CD8-positive, alpha-beta memory T cell (primary cell): Measurements from ENCODE around the gene FOSL1. TPM values are rescaled to one million over a fixed set of nuclear protein-coding genes. Genes with fewer than 3 reads are reported as not detected.

Source experiments
- CTCF ChIA-PET: fragments of 350-600 bp; sonication (Branson Sonifier 250); formaldehyde crosslinking; loops from one replicate; lab custom pipeline; 2021; ENCODE audit warnings: antibody characterized with exemption; lab: Charles Lee
- POLR2A ChIA-PET: fragments of 350-600 bp; sonication (Branson Sonifier 250); formaldehyde crosslinking; loops from one replicate; lab custom pipeline; 2021; ENCODE audit warnings: antibody characterized with exemption; lab: Charles Lee
- DNase-seq, 5 donors: peaks; one replicate each; pipeline versions ENCODE4 v3.0.0 to v3.0.0-alpha.2; 2020 to 2022; ENCODE audit warnings: mixed read lengths in 1 of 5
- H3K27ac ChIP-seq: one replicate; pipeline ENCODE4 v1.7.0; 2013; ENCODE audit warnings: low read depth, mild to moderate bottlenecking, low read length, moderate library complexity
- H3K27me3 ChIP-seq: 2 replicates; pipeline ENCODE4 v1.7.0; 2013; ENCODE audit warnings: low read length, mild to moderate bottlenecking; ENCODE audit not compliant: insufficient read depth, poor library complexity, severe bottlenecking
- H3K36me3 ChIP-seq: 2 replicates; pipeline ENCODE4 v1.7.0; 2013; ENCODE audit warnings: mild to moderate bottlenecking, low read length, moderate library complexity; ENCODE audit not compliant: insufficient read depth
- H3K4me1 ChIP-seq: 2 replicates; pipeline ENCODE4 v1.7.0; 2013; ENCODE audit warnings: mild to moderate bottlenecking, low read length, moderate library complexity; ENCODE audit not compliant: insufficient read depth
- H3K4me3 ChIP-seq: 2 replicates; pipeline ENCODE4 v1.7.0; 2013; ENCODE audit warnings: mild to moderate bottlenecking, low read length
- H3K9me3 ChIP-seq: 2 replicates; pipeline ENCODE4 v1.7.0; 2013; ENCODE audit warnings: mild to moderate bottlenecking, low read length
- H3K27ac Mint-ChIP-seq, 8 donors: one replicate each; pipeline ENCODE4 v1.8.0; 2020 to 2021; ENCODE audit warnings: mixed read lengths in 8 of 8, mild to moderate bottlenecking in 6 of 8, inconsistent platforms in 3 of 8, moderate library complexity in 3 of 8
- H3K27me3 Mint-ChIP-seq, 2 donors: one replicate each; pipeline ENCODE4 v1.8.0; 2020 to 2021; ENCODE audit warnings: mixed read lengths in 2 of 2, mild to moderate bottlenecking in 1 of 2, moderate library complexity in 1 of 2
- H3K36me3 Mint-ChIP-seq, 3 donors: one replicate each; pipeline ENCODE4 v1.8.0; 2020 to 2021; ENCODE audit warnings: mixed read lengths in 3 of 3, inconsistent platforms in 1 of 3, mild to moderate bottlenecking in 1 of 3
- H3K4me1 Mint-ChIP-seq, 3 donors: one replicate each; pipeline ENCODE4 v1.8.0; 2020 to 2021; ENCODE audit warnings: mixed read lengths in 3 of 3, inconsistent platforms in 1 of 3, mild to moderate bottlenecking in 1 of 3
- H3K4me3 Mint-ChIP-seq, 7 donors: one replicate each; pipeline ENCODE4 v1.8.0; 2020 to 2021; ENCODE audit warnings: mixed read lengths in 7 of 7, mild to moderate bottlenecking in 6 of 7, moderate library complexity in 4 of 7, inconsistent platforms in 2 of 7
- H3K9me3 Mint-ChIP-seq, 5 donors: one replicate each; pipeline ENCODE4 v1.8.0; 2020 to 2022; ENCODE audit warnings: mixed read lengths in 5 of 5, mild to moderate bottlenecking in 3 of 5, moderate library complexity in 2 of 5, inconsistent platforms in 1 of 5
- polyA plus RNA-seq: library from polyadenylated mRNA; unstranded; fragments of 300-500 nt; fragmentation: Illumina TruSeq; gene quantifications from one replicate; pipeline ENCODE4 v1.2.3, GENCODE V29; 2021
- total RNA-seq, 2 experiments: library from RNA; stranded (reverse); gene quantifications; one replicate each; pipeline ENCODE4 v1.2.3, GENCODE V29; 2021

FOSL1 gene
- total and polyA plus RNA-seq, 3 experiments from 2014 or later = 0.51 to 26.9 (median 26.4) TPM

- Histone ChIP-seq H3K27ac (peak overlapping the region; percentile 25), H3K27me3 (peaks cover 6% of the 10 kb centered on the region), H3K9me3 (no peaks in the 10 kb centered on the region), H3K4me1 (peaks cover 24% of the 10 kb centered on the region), H3K4me3 (no peak overlapping the region), H3K36me3 (no peaks in the 10 kb centered on the region)
- ChIA-PET CTCF (interaction anchor here (1.4 to 2.1 kb wide), 2 partner anchors 19 kb away, joined by 3 to 9 read pairs; no protein-coding TSS in a partner anchor), POLR2A (no interaction called here)
- Mint-ChIP-seq H3K9me3 (no peaks in the 10 kb centered on the region), H3K4me3 (no peak overlapping the region), H3K4me1 (peaks cover 6 to 13% (median 6%) of the 10 kb centered on the region in 3 donors), H3K36me3 (no peaks in the 10 kb centered on the region), H3K27me3 (peaks cover 0 to 5% of the 10 kb centered on the region in 2 donors), H3K27ac (peak overlapping the region in 2 of 8 donors; percentile 15 to 64)
- DNase-seq = no peak
Measured at GRCh38 chr11:65903068-65903481, 2.9 kb upstream of the FOSL1 start.

GRCh38 chr11:65900899-65901180, 652 bp upstream of the FOSL1 start:
- DNase-seq = no peak
- H3K36me3 ChIP-seq = no peaks in the 10 kb centered on the region
- H3K4me1 ChIP-seq = peaks cover 24% of the 10 kb centered on the region
- H3K4me1 Mint-ChIP-seq = peaks cover 6 to 13% (median 7%) of the 10 kb centered on the region in 3 donors
- H3K36me3 Mint-ChIP-seq = no peaks in the 10 kb centered on the region
- H3K27me3 Mint-ChIP-seq = no peaks in the 10 kb centered on the region
- CTCF ChIA-PET = interaction anchor here (1.0 to 5.9 kb wide), 5 partner anchors 11 to 167 kb away, joined by 3 to 79 read pairs (median 6); partner anchors contain the start of genes CCDC85B, FIBP and MUS81
- POLR2A ChIA-PET = interaction anchor here (0.7 to 3.7 kb wide), 3 partner anchors 10 to 18 kb away, joined by 3 to 32 read pairs (median 5); partner anchors contain the start of genes C11orf68, CCDC85B and FIBP
- H3K9me3 Mint-ChIP-seq = no peaks in the 10 kb centered on the region
- H3K4me3 Mint-ChIP-seq = peak overlapping the region in 6 of 7 donors; percentile 52 to 83 (median 60)
- H3K27ac Mint-ChIP-seq = peak overlapping the region in 7 of 8 donors; percentile 35 to 92 (median 88)
- peaks cover 6% of the 10 kb centered on the region for H3K27me3 ChIP-seq
- no peak overlapping the region for H3K4me3 ChIP-seq
- H3K9me3 ChIP-seq = no peaks in the 10 kb centered on the region
- H3K27ac ChIP-seq = no peak overlapping the region

- peaks cover 6% of the 10 kb centered on the region for H3K27me3 ChIP-seq
- CTCF ChIA-PET = interaction anchor here (2.7 to 5.9 kb wide), 2 partner anchors 10 to 15 kb away, joined by 13 to 79 read pairs; partner anchors contain the start of genes CCDC85B and FIBP
- no peaks in the 10 kb centered on the region for H3K27me3 Mint-ChIP-seq
- H3K27ac ChIP-seq = peak overlapping the region; percentile 62
- peak overlapping the region; percentile 50 for H3K4me3 ChIP-seq
- DNase-seq = peak in 4 of 5 donors; percentile 36 to 75 (median 60)
- H3K36me3 Mint-ChIP-seq = no peaks in the 10 kb centered on the region
- H3K27ac Mint-ChIP-seq = peak overlapping the region in 4 of 8 donors; percentile 23 to 83 (median 50)
- H3K9me3 Mint-ChIP-seq = no peaks in the 10 kb centered on the region
- POLR2A ChIA-PET = interaction anchor here (1.3 to 3.7 kb wide), 3 partner anchors 9 to 40 kb away, joined by 3 to 32 read pairs (median 5); partner anchors contain the start of gene CCDC85B
- H3K9me3 ChIP-seq = no peaks in the 10 kb centered on the region
- peaks cover 24% of the 10 kb centered on the region for H3K4me1 ChIP-seq
- H3K4me1 Mint-ChIP-seq = peaks cover 10 to 13% (median 13%) of the 10 kb centered on the region in 3 donors
- H3K36me3 ChIP-seq = no peaks in the 10 kb centered on the region
- H3K4me3 Mint-ChIP-seq = peak overlapping the region in 6 of 7 donors; percentile 19 to 61 (median 52)
Measured at GRCh38 chr11:65899356-65900124, 648 bp downstream of the FOSL1 start.

- H3K27ac Mint-ChIP-seq = peak overlapping the region in 5 of 8 donors; percentile 32 to 90 (median 74)
- POLR2A ChIA-PET = interaction anchor here (1.1 to 3.7 kb wide), 4 partner anchors 8 to 39 kb away, joined by 3 to 32 read pairs (median 4); partner anchors contain the start of gene CCDC85B
Measured at GRCh38 chr11:65898656-65899355, 1.4 kb downstream of the FOSL1 start.

GRCh38 chr11:65897020-65897471, 3.1 kb downstream of the FOSL1 start:
- no peaks in the 10 kb centered on the region for H3K27me3 Mint-ChIP-seq
- ChIA-PET POLR2A (no interaction called here), CTCF (interaction anchor here (0.7 to 21.9 kb wide), 4 partner anchors 8 to 71 kb away, joined by 3 to 560 read pairs (median 46); partner anchors contain the start of genes CCDC85B, CFL1, CTSW and EFEMP2)
- H3K9me3 Mint-ChIP-seq = no peaks in the 10 kb centered on the region
- Histone ChIP-seq H3K4me3 (no peak overlapping the region), H3K27ac (no peak overlapping the region), H3K4me1 (peaks cover 48% of the 10 kb centered on the region), H3K27me3 (peaks cover 6% of the 10 kb centered on the region), H3K36me3 (no peaks in the 10 kb centered on the region), H3K9me3 (no peaks in the 10 kb centered on the region)
- no peak overlapping the region for H3K4me3 Mint-ChIP-seq
- no peak for DNase-seq
- peak overlapping the region in 2 of 8 donors; percentile 29 to 76 for H3K27ac Mint-ChIP-seq
- peaks cover 33 to 38% (median 36%) of the 10 kb centered on the region in 3 donors for H3K4me1 Mint-ChIP-seq
- H3K36me3 Mint-ChIP-seq = no peaks in the 10 kb centered on the region

More at GRCh38 chr11:65898656-65899355, 1.4 kb downstream of the FOSL1 start:
- Mint-ChIP-seq H3K4me3 (peak overlapping the region in 6 of 7 donors; percentile 57 to 82 (median 73)), H3K9me3 (no peaks in the 10 kb centered on the region), H3K4me1 (peaks cover 16 to 20% (median 20%) of the 10 kb centered on the region in 3 donors), H3K27me3 (no peaks in the 10 kb centered on the region), H3K36me3 (no peaks in the 10 kb centered on the region)
- H3K27ac ChIP-seq = peak overlapping the region; percentile 62
- no peaks in the 10 kb centered on the region for H3K9me3 ChIP-seq
- H3K36me3 ChIP-seq = no peaks in the 10 kb centered on the region
- no peak for DNase-seq
- peak overlapping the region; percentile 50 for H3K4me3 ChIP-seq
- H3K27me3 ChIP-seq = peaks cover 6% of the 10 kb centered on the region
- CTCF ChIA-PET = interaction anchor here (0.7 to 21.9 kb wide), 4 partner anchors 9 to 30 kb away, joined by 3 to 560 read pairs (median 46); partner anchors contain the start of genes CCDC85B, CFL1, CTSW and EFEMP2
- peaks cover 30% of the 10 kb centered on the region for H3K4me1 ChIP-seq

- Mint-ChIP-seq H3K27me3 (no peaks in the 10 kb centered on the region), H3K4me1 (peaks cover 36 to 44% (median 39%) of the 10 kb centered on the region in 3 donors), H3K4me3 (peak overlapping the region in 3 of 7 donors; percentile 2 to 51 (median 27)), H3K27ac (peak overlapping the region in 7 of 8 donors; percentile 26 to 92 (median 63)), H3K36me3 (no peaks in the 10 kb centered on the region), H3K9me3 (no peaks in the 10 kb centered on the region)
- Histone ChIP-seq H3K4me1 (peaks cover 54% of the 10 kb centered on the region), H3K9me3 (no peaks in the 10 kb centered on the region), H3K27ac (no peak overlapping the region), H3K36me3 (no peaks in the 10 kb centered on the region), H3K27me3 (peaks cover 6% of the 10 kb centered on the region), H3K4me3 (no peak overlapping the region)
- no peak for DNase-seq
- POLR2A ChIA-PET = interaction anchor here (0.8 kb wide), 1 partner anchor 22 kb away, joined by 3 read pairs; the partner anchor contains the start of gene C11orf68
- CTCF ChIA-PET = interaction anchor here (2.7 to 21.9 kb wide), 4 partner anchors 7 to 28 kb away, joined by 13 to 560 read pairs (median 50); partner anchors contain the start of genes CCDC85B, CFL1, CTSW and EFEMP2
Measured at GRCh38 chr11:65896034-65896999, 3.9 kb downstream of the FOSL1 start.
